ENCODE data around the gene SLC6A9.

GRCh38 chr1:44053394-44053793, 22.1 kb upstream of the SLC6A9 start:
- TF ChIP-seq POLR2A (IDR thresholded peaks at IDR 0.05): no peak
- TF ChIP-seq, protein P1, sequence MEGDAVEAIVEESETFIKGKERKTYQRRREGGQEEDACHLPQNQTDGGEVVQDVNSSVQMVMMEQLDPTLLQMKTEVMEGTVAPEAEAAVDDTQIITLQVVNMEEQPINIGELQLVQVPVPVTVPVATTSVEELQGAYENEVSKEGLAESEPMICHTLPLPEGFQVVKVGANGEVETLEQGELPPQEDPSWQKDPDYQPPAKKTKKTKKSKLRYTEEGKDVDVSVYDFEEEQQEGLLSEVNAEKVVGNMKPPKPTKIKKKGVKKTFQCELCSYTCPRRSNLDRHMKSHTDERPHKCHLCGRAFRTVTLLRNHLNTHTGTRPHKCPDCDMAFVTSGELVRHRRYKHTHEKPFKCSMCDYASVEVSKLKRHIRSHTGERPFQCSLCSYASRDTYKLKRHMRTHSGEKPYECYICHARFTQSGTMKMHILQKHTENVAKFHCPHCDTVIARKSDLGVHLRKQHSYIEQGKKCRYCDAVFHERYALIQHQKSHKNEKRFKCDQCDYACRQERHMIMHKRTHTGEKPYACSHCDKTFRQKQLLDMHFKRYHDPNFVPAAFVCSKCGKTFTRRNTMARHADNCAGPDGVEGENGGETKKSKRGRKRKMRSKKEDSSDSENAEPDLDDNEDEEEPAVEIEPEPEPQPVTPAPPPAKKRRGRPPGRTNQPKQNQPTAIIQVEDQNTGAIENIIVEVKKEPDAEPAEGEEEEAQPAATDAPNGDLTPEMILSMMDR (IDR thresholded peaks at IDR 0.05): no peak

Data from prostate gland (tissue), 2 donors.